Caco-2 (cell line): ENCODE data around the gene KREMEN1. TPM values are rescaled to one million over a fixed set of nuclear protein-coding genes. Genes with fewer than 3 reads are reported as not detected.

ENCODE experiments used
- BruUV-seq: library from RNA; stranded (reverse); fragments of 400-500 nt; replicated peaks from 2 replicates; lab custom pipeline; 2021; lab: Mats Ljungman, UMichigan
- CTCF ChIA-PET: fragments of 300-600 bp; sonication (Branson Sonifier 250); formaldehyde crosslinking; loops from one replicate; lab custom pipeline; 2022; ENCODE audit warnings: antibody characterized with exemption; lab: Charles Lee
- POLR2A ChIA-PET: fragments of 300-600 bp; sonication (Branson Sonifier 250); formaldehyde crosslinking; loops from one replicate; lab custom pipeline; 2022; ENCODE audit warnings: antibody characterized with exemption; lab: Charles Lee
- DNase-seq, 2 experiments: peaks; one replicate each; pipeline versions ENCODE4 v3.0.0 to v3.0.0-alpha.2; 2020 to 2022
- H3K27me3 ChIP-seq: replicated peaks from 2 replicates; pipeline ENCODE4 v1.6.0; 2011; ENCODE audit warnings: low read length; ENCODE audit not compliant: control insufficient read depth, insufficient read depth
- H3K36me3 ChIP-seq: 2 replicates; pipeline ENCODE4 v1.5.1; 2011; ENCODE audit warnings: low read length; ENCODE audit not compliant: control insufficient read depth, insufficient read depth
- H3K4me1 ChIP-seq: fragments of 250-450 bp; sonication (Bioruptor Pico); 2 replicates; pipeline ENCODE4 v1.5.1; 2020; ENCODE audit warnings: mild to moderate bottlenecking
- H3K4me3 ChIP-seq: 2 replicates; pipeline ENCODE4 v1.5.1; 2011; ENCODE audit warnings: low read depth, mild to moderate bottlenecking, control low read depth, low read length
- H3K9me3 ChIP-seq: fragments of 250-450 bp; sonication (Bioruptor Pico); 2 replicates; pipeline ENCODE4 v1.5.1; 2020; ENCODE audit warnings: mild to moderate bottlenecking, moderate library complexity
- H3K27ac Mint-ChIP-seq: one replicate; pipeline ENCODE4 v1.8.0; 2022; ENCODE audit warnings: mixed read lengths; ENCODE audit not compliant: unreplicated experiment
- H3K27me3 Mint-ChIP-seq: one replicate; pipeline ENCODE4 v1.8.0; 2022; ENCODE audit warnings: mixed read lengths; ENCODE audit not compliant: insufficient read depth, unreplicated experiment
- H3K36me3 Mint-ChIP-seq: one replicate; pipeline ENCODE4 v1.8.0; 2022; ENCODE audit warnings: mild to moderate bottlenecking, mixed read lengths; ENCODE audit not compliant: insufficient read depth, unreplicated experiment
- H3K4me1 Mint-ChIP-seq: one replicate; pipeline ENCODE4 v1.8.0; 2022; ENCODE audit warnings: low read depth, mixed read lengths; ENCODE audit not compliant: unreplicated experiment
- H3K4me3 Mint-ChIP-seq: one replicate; pipeline ENCODE4 v1.8.0; 2022; ENCODE audit warnings: mild to moderate bottlenecking, moderate library complexity, mixed read lengths; ENCODE audit not compliant: unreplicated experiment
- H3K9me3 Mint-ChIP-seq: one replicate; pipeline ENCODE4 v1.8.0; 2022; ENCODE audit warnings: mixed read lengths; ENCODE audit not compliant: unreplicated experiment
- CTCF ChIP-seq, 2 experiments: fragments of 200-600 bp in 1 of 2; IDR thresholded peaks; 1 replicate in 1 of 2; 2 replicates in 1 of 2; pipeline versions ENCODE4 v1.5.1 to v1.8.0; 2011 to 2022; ENCODE audit warnings: antibody characterized with exemption in 1 of 2, control low read depth in 1 of 2, inconsistent platforms in 1 of 2, low read depth in 1 of 2, low read length in 1 of 2, mild to moderate bottlenecking in 1 of 2, moderate library complexity in 1 of 2; ENCODE audit not compliant: insufficient read depth in 1 of 2, severe bottlenecking in 1 of 2, unreplicated experiment in 1 of 2
- intact Hi-C: fragments of 100-400 bp; cut with micrococcal nuclease; formaldehyde crosslinking; loops from one replicate; pipeline ENCODE4 v1.10.0; 2022; ENCODE audit not compliant: unreplicated experiment
- total RNA-seq: library from RNA; stranded (reverse); gene quantifications from 2 replicates; pipeline ENCODE4 v1.2.3, GENCODE V29; 2022

Gene KREMEN1
- total RNA-seq, 1 experiment from 2014 or later = 29.7 TPM

GRCh38 chr22:29044657-29045176 lies 28.1 kb upstream of the KREMEN1 start:
- no peak for TF ChIP-seq CTCF (IDR thresholded peaks at IDR 0.05; ENCODE audit: insufficient read depth in 1 of 2, low read depth in 1 of 2, low read length in 1 of 2, severe bottlenecking in 1 of 2, unreplicated experiment in 1 of 2)
- H3K4me1 Mint-ChIP-seq = peaks cover 7% of the 10 kb centered on the region
- H3K4me3 Mint-ChIP-seq = no peak overlapping the region
- no peak overlapping the region for H3K4me3 ChIP-seq
- no peaks in the 10 kb centered on the region for H3K9me3 Mint-ChIP-seq
- CTCF ChIA-PET = interaction anchor here (0.9 kb wide), 1 partner anchor 163 kb away, joined by 3 read pairs; no protein-coding TSS in a partner anchor
- H3K9me3 ChIP-seq = no peaks in the 10 kb centered on the region
- peaks cover 90% of the 10 kb centered on the region for H3K36me3 Mint-ChIP-seq
- no TSS peak for BruUV-seq
- H3K4me1 ChIP-seq = peaks cover 13% of the 10 kb centered on the region
- no peak for DNase-seq
- POLR2A ChIA-PET = no interaction called here
- H3K27ac Mint-ChIP-seq = no peak overlapping the region
- intact Hi-C loops = loop anchor here (5.0 kb wide), 2 partner anchors 52 to 442 kb away; no protein-coding TSS in a partner anchor
- H3K27me3 Mint-ChIP-seq = no peaks in the 10 kb centered on the region
- H3K36me3 ChIP-seq = peaks cover 8% of the 10 kb centered on the region
- no peaks in the 10 kb centered on the region for H3K27me3 ChIP-seq

- no peak overlapping the region for H3K4me3 Mint-ChIP-seq
These were observed 23.8 kb upstream of the KREMEN1 start for GRCh38 chr22:29048822-29049654.

More at GRCh38 chr22:29048822-29049654, 23.8 kb upstream of the KREMEN1 start:
- H3K27me3 Mint-ChIP-seq = no peaks in the 10 kb centered on the region
- Histone ChIP-seq H3K36me3 (peaks cover 8% of the 10 kb centered on the region), H3K27me3 (no peaks in the 10 kb centered on the region), H3K9me3 (no peaks in the 10 kb centered on the region), H3K4me3 (no peak overlapping the region), H3K4me1 (no peaks in the 10 kb centered on the region)
- peaks cover 89% of the 10 kb centered on the region for H3K36me3 Mint-ChIP-seq
- ChIA-PET POLR2A (no interaction called here), CTCF (no interaction called here)
- peaks cover 8% of the 10 kb centered on the region for H3K4me1 Mint-ChIP-seq
- intact Hi-C loops = no loop called here
- H3K27ac Mint-ChIP-seq = no peak overlapping the region
- H3K9me3 Mint-ChIP-seq = no peaks in the 10 kb centered on the region
- no peak for DNase-seq
- BruUV-seq = no TSS peak
- no peak for TF ChIP-seq CTCF (IDR thresholded peaks at IDR 0.05; ENCODE audit: insufficient read depth in 1 of 2, low read depth in 1 of 2, low read length in 1 of 2, severe bottlenecking in 1 of 2, unreplicated experiment in 1 of 2)
